Left cardiac atrium (tissue), 4 donors: ENCODE data around the gene SETD3. TPM values are rescaled to one million over a fixed set of nuclear protein-coding genes. Genes with fewer than 3 reads are reported as not detected.

Experiments used
- ATAC-seq, 2 donors: fragments of 200-7000 bp; cut with Tn5 transposase; one replicate each; pipeline ENCODE4 v1.9.1; 2020; ENCODE audit warnings: mild to moderate bottlenecking in 2 of 2, moderate library complexity in 2 of 2
- DNase-seq: peaks from one replicate; pipeline ENCODE4 v3.0.0-alpha.2; 2020
- intact Hi-C, 2 donors: fragments of 100-400 bp; cut with DNase I; formaldehyde crosslinking; loops; one replicate each; pipeline versions ENCODE4 v1.14.1 to v1.15.1; 2022 to 2023
- total RNA-seq, 2 donors: library from RNA; stranded (reverse); fragmentation: NEBNext Ultra II Directional; extraction: Animal tissue kit (Norgen Biotek cat#: 25700); gene quantifications; one replicate each; pipeline ENCODE4 v1.2.1, GENCODE V29; 2021
- donor health status: DM: no; HTN: yes; CAD: no.
- donor health status: DM: no; HTN: yes; CAD: no; lungs with severe emphysema.
- donor health status: DM: yes; HTN: yes; CAD: no.
- donor health status: Dilated cardiomyopathy.

SETD3 gene
- total RNA-seq, 2 donors from 2014 or later = 77.7 to 116 TPM

GRCh38 chr14:99384450-99385417 is 95.9 kb downstream of the SETD3 start:
- DNase-seq (no peak), ATAC-seq (no peak)
- intact Hi-C loops = no loop called here

DNA sequence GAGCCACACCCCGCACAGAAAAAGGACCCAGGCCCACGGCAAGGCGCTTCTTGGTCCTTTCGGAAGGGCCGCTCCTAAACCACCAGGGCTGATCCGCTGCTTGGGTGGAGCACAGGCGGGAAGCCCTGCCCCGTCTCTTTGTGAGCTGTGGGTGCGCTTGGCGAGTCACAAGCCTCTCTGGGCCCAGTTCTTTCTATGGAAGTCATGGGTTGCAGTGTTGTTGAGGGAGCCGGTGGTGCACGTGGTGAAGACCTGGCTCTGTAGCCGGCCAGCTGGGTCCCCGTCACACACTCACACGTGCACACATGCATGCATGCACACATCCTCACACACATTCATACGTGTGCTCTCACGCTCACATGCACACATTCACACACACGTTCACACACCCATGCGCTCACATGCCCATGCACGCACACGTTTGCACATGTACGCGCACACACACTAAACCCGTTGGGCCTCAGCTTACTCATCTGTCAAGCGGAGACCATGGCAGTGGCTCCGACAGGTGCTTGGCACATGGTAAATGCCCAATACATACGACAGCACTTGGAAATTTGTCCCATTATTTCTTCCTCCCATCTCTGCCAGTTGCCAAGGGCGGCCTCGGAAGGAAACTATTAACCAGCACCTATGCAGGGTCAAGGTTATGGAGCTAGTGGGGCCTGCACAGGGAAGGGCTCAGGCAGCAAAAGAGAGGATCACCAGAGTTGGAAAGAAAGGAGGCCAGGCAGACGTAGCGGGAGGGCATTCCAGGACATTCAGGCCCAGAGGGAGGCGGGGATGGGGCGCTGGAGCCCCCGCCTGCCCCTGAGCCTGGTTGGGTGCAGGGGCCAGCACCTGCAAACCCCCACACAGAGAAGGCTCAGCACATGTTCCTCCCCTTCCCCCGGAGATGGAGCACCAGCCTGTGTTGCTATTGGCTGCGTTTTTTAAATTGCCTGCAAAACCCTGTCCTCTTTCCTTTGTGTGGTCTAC is 96.9 kb downstream of the SETD3 start:
- no peak for DNase-seq
- ATAC-seq = no peak
- intact Hi-C loops = no loop called here

DNA sequence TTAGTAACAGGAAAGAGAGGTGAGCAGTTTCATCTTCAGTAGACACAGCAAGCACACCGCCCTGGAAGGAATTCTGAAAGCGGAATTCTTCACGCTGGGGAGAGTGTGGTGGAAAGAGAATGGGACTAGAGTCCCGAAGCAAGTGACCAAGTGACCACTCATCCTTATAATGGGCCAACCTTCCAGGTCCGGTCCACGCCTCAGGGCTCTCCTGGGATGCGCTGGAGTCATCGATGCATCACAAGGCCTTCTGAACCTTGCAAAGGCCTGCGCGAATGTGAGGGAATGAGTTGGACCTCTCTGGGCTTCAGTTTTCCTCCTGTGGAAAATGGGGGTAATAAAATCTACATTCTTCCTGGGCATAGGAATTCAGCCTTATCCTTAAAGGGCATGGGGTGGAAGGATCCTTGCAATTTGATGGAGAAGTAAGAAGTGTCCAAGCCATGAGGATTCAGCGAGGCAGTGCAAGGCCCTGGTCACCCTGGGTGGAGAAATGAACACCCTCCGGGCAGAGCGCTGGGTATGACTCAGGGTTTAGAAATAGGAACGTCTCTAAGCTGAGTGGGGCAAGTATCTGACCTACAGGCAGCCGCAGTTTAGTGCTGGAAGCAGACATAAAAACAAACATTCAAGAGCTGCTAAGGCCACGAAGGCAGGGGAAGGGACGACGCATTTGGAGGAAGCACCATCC is 97.7 kb downstream of the SETD3 start:
- ATAC-seq (no peak), DNase-seq (no peak)
- intact Hi-C loops = no loop called here

DNA sequence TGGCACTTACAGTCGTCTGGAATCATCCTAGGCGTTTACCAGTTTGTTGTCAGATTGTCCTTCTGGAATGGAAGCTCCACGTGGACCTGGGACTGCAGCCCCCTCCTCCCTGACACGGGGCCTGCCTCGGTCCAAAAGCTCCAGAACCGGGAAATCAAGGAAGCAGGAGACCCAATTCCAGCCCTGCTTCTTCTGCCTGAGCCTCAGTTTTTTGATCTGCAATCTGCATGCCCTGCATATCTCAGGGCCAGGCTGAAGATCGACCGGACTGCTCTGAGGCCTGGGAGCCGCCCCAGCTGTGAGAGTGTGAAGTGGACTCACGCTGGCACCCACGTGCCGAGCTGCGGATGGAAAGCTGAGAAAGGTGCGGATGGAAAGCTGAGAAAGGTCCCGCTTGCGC is 98.6 kb downstream of the SETD3 start:
- intact Hi-C loops = no loop called here
- no peak for ATAC-seq
- DNase-seq = no peak

DNA sequence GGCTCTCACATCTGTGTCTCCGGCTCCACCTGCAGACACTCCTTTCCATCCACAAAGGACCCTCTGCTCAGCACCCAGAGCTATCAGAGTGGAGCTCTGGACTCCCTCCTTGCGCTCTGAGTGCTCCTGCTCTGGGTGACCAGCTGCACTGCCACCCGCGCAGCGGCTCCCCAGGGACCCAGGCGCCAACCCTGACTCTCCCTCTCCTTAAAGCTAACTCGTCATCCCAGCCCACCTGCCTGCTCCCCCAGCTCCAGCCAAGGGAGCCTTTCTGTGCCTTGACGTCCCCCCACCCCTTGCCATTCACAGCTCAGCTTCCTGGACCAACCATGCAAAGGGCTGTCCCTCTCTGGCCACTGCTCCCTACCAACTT is 99.0 kb downstream of the SETD3 start:
- DNase-seq (no peak), ATAC-seq (no peak)
- intact Hi-C loops = no loop called here

DNA sequence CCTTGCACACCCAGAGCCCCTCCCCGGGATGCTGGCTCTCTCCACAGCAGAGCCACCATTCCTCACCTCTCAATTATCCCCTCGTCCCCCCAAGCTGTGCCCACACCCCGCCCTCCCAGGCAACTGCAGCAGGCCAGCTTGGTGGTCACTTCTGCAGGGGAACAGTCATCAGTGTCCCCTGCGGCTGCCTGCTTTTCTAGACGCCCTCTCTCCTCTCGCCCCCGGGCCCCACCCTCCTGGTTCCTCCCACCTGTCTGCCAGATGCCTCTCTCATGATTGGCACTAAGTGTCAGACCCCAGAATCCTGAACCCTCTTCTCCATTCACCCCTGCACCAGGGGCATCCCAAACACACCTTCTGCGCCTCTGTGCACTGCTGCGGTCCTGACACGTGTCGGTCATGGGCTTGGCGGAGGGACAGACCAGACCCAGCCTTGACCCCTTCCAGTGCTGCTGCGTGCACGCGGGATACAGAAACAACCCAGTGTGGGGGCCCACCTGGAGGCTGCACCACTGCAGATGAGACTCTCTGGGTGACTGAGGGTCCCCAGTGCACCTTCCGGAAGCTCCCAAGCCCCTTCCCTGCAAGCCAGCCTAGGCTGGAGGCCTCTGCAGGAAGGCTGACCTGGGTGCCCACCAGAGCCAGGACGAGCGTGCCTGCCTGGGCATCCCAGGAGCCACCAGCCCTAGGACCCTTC is 99.5 kb downstream of the SETD3 start:
- intact Hi-C loops = no loop called here
- DNase-seq = no peak
- no peak for ATAC-seq

DNA sequence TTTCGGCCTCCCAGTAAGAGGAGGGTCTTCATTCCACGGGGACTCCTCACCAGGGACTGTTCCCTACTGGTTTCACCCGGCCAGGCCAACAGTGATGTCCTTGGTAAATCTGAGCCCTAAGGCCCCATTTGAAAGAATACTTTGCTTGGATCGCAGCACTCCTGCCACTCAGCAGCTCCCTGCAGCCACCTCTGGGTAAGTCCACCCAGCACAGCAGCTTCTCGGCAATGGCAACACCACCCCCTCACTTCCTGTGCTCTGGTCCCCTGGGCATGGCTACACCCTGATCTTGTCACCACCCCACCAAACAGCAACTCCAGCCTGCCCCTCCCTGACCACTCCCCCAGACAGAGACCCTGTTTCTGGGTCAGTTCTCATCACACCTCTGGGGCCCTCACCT is 100.3 kb downstream of the SETD3 start:
- no peak for ATAC-seq
- DNase-seq = no peak
- intact Hi-C loops = no loop called here

- intact Hi-C loops = no loop called here
- DNase-seq = no peak
- ATAC-seq = no peak
These were observed 101.9 kb downstream of the SETD3 start for GRCh38 chr14:99378782-99379214.

- ATAC-seq = no peak
- DNase-seq = no peak
- intact Hi-C loops = no loop called here
These were observed 102.7 kb downstream of the SETD3 start for GRCh38 chr14:99377951-99378350.

DNA sequence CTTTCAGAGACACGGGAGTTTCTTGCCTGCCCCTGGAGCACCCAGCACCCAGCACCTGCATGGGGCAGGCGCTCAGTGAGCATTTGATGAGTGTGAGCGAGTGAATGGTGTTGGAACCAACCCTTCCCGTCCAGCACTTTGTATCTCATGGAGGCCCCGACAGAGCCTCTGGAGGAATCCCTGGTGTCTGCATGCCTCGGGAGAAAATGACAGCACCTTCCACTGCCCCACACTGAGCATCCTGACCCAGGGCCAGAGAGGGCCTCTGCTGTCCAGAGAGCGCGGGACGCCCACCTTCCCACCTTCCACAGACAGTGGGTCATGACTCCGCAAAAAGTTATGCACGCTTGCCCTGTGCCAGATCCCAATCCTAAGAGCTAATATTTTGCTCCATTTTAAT is 105.7 kb downstream of the SETD3 start:
- ATAC-seq = no peak
- intact Hi-C loops = no loop called here
- no peak for DNase-seq

DNA sequence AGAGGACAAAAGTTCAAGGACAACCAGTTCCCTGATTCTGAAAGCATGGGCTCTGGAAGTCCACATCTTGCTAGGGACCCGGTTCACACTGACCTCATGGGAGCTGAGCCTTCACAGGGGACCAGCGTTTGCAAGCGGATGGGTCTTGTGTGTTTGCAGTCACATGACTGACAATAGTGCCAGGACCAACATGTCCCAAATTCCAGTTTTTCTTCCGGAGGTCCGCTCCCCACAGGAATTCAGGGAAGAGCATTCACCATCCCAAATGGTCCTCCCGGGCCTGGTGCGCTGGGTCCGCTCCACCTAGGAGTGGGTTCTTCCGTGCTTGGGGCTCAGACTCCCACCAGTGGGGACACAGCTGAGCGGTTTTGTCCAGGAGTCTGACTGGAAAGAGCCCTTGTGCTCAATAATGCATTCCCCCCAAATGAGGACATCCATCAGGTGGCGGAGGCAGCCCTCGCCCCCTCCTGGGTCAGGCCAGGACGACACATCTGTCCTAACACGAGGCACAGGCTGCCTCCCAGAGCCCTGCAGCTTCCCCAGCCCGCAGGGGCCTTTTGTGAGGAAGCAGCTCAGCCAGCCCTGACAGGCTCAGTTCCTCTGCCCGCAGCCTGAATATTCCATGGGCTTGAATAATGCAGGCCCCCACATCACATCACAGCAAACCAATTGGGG is 116.9 kb downstream of the SETD3 start:
- no peak for ATAC-seq
- intact Hi-C loops = no loop called here
- DNase-seq = no peak

- intact Hi-C loops = no loop called here
- DNase-seq (no peak), ATAC-seq (no peak)
These were observed 117.6 kb downstream of the SETD3 start for GRCh38 chr14:99363051-99363450.

DNA sequence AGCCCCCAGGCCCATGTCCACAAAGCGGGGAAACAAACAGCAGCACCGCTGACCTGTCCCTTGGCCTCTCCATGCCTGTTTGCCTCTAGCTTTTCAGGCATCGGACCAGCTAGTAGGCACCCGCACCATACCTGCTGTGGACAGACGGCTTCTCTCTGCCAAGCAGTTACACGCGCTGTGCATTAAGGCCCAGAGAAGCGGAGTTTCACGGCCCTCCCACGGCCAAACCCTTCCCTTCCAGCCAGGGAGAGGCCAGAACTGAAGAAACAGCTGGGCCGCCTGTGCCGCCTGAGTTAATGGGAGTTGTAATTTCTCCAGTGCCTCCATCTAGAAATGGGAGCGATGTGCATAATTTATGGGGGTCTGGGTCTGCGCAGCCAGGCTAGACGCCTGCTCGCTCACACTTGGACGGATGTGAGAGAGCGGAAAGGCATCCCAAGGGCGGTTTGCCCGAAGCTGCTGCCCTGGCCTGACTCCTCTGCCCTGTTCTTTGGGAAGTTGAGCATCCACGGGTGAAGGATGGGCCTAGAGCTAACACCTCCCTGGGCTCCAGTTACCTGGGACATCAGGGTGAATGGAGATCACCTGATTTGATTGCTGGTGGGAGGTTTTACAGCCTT is 119.0 kb downstream of the SETD3 start:
- ATAC-seq = no peak
- intact Hi-C loops = no loop called here
- no peak for DNase-seq

GRCh38 chr14:99360774-99361595 is 119.7 kb downstream of the SETD3 start:
- intact Hi-C loops = no loop called here
- ATAC-seq (no peak), DNase-seq (no peak)

GRCh38 chr14:99359906-99360305 is 120.8 kb downstream of the SETD3 start:
- intact Hi-C loops = no loop called here
- ATAC-seq (no peak), DNase-seq (no peak)

GRCh38 chr14:99357916-99358390 is 122.7 kb downstream of the SETD3 start:
- ATAC-seq (no peak), DNase-seq (no peak)
- intact Hi-C loops = no loop called here
